ENCODE measurements around the gene LHX5.

GRCh38 chr12:113457710-113458109 lies 14.0 kb downstream of the LHX5 start:
- TF ChIP-seq POLR2AphosphoS5 (IDR thresholded peaks at IDR 0.05; ENCODE audit: low read depth, low read length) (no peak), CTCF (IDR thresholded peaks at IDR 0.05) (no peak)

Data from Panc1 (cell line).